Measurements from ENCODE around the gene CACNA1S. TPM values are rescaled to one million over a fixed set of nuclear protein-coding genes. Genes with fewer than 3 reads are reported as not detected.

The CACNA1S gene
- total RNA-seq, 2 experiments from 2014 or later: not detected

DNA sequence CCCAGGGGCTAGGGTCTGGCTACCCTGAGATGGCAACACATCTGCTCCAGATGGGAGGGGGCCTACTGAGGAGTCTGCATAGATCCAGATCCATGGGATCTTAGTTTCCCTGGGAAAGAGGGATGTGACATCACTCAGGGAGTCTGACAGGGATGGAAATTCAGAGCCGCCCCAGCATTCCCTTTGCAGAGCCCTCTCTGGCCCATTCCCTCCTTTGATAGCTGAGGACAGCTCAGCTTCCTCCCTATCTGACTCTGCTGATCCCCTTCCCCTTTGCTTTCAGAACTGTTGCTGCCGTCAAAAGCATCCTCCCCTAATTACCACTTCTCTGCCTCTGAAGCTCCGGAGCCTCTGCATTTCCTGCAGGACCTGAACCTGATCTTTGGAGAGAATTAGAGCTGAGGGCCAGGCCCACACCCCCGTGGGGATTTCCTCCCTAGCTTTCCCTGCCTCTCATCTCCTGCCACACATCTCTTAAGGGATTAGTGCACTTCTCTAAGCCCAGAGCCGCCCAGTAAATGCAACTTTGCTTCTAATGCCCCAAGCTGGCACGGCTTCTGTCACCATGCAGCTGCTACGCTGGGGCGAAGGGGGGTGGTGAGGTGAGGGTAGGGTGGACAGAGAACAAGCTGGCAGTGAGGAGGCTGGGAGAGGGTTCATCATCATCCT is 24.3 kb upstream of the CACNA1S start:
- peaks cover 50% of the 10 kb centered on the region for H3K36me3 Mint-ChIP-seq (ENCODE audit: low read depth)
- TF ChIP-seq, protein P1, sequence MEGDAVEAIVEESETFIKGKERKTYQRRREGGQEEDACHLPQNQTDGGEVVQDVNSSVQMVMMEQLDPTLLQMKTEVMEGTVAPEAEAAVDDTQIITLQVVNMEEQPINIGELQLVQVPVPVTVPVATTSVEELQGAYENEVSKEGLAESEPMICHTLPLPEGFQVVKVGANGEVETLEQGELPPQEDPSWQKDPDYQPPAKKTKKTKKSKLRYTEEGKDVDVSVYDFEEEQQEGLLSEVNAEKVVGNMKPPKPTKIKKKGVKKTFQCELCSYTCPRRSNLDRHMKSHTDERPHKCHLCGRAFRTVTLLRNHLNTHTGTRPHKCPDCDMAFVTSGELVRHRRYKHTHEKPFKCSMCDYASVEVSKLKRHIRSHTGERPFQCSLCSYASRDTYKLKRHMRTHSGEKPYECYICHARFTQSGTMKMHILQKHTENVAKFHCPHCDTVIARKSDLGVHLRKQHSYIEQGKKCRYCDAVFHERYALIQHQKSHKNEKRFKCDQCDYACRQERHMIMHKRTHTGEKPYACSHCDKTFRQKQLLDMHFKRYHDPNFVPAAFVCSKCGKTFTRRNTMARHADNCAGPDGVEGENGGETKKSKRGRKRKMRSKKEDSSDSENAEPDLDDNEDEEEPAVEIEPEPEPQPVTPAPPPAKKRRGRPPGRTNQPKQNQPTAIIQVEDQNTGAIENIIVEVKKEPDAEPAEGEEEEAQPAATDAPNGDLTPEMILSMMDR (IDR thresholded peaks at IDR 0.05): no peak
- no peak overlapping the region for H3K27ac Mint-ChIP-seq
- CTCF ChIA-PET: interaction anchor here (0.6 to 0.7 kb wide), 2 partner anchors 14 to 21 kb away, joined by 3 read pairs; no protein-coding TSS in a partner anchor
- H3K4me3 ChIP-seq (ENCODE audit: low read length): no peak overlapping the region
- H3K4me3 Mint-ChIP-seq: no peak overlapping the region
- H3K4me1 Mint-ChIP-seq (ENCODE audit: low read depth): no peaks in the 10 kb centered on the region
- DNase-seq: no peak
- no peaks in the 10 kb centered on the region for H3K27me3 ChIP-seq (ENCODE audit: control insufficient read depth in 1 of 2, insufficient read depth in 2 of 2, low read length in 2 of 2)
- ATAC-seq (ENCODE audit: poor library complexity): no peak
- peaks cover 28% of the 10 kb centered on the region for H3K36me3 ChIP-seq (ENCODE audit: insufficient read depth, low read length)
- POLR2A ChIA-PET: interaction anchor here (0.6 kb wide), 1 partner anchor 267 kb away, joined by 3 read pairs; no protein-coding TSS in a partner anchor
- intact Hi-C loops (cut with DNase I, micrococcal nuclease): no loop called here
- H3K27ac ChIP-seq (ENCODE audit: low read depth in 1 of 2, low read length in 2 of 2): no peak overlapping the region
- H3K9me3 ChIP-seq (ENCODE audit: control insufficient read depth in 1 of 2, insufficient read depth in 1 of 2, low read length in 2 of 2): no peaks in the 10 kb centered on the region
- H3K4me1 ChIP-seq (ENCODE audit: insufficient read depth, low read length): no peaks in the 10 kb centered on the region
- H3K9me3 Mint-ChIP-seq: no peaks in the 10 kb centered on the region
- no peaks in the 10 kb centered on the region for H3K27me3 Mint-ChIP-seq

DNA sequence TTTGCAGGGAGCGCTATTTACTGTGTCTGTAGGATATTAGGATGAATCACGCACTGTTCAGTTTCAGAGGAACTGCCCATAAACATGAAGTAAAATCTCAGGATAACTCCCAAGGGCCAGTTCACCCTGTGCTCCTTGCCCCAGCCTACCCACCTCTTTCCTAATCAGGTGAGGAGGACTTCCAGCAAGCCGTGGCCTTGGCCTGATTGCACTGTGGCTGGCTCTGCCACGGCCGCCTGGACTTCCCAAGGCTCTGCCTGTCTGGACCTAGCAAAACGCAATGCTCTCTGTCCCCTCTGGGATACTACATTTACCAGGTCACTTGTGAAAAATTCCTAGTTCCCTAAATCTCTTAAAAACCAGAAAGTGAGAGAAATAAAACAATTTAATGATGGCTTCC is 22.2 kb upstream of the CACNA1S start:
- TF ChIP-seq, protein P1 (IDR thresholded peaks at IDR 0.05): no peak
- no peak overlapping the region for H3K27ac ChIP-seq (ENCODE audit: low read depth in 1 of 2, low read length in 2 of 2)
- H3K27me3 Mint-ChIP-seq: no peaks in the 10 kb centered on the region
- H3K36me3 ChIP-seq (ENCODE audit: insufficient read depth, low read length): peaks cover 21% of the 10 kb centered on the region
- H3K9me3 Mint-ChIP-seq: no peaks in the 10 kb centered on the region
- no peak overlapping the region for H3K27ac Mint-ChIP-seq
- DNase-seq (no peak), ATAC-seq (ENCODE audit: poor library complexity) (no peak)
- ChIA-PET CTCF (interaction anchor here (1.3 kb wide), 1 partner anchor 15 kb away, joined by 4 read pairs; no protein-coding TSS in a partner anchor), POLR2A (no interaction called here)
- H3K36me3 Mint-ChIP-seq (ENCODE audit: low read depth): peaks cover 31% of the 10 kb centered on the region
- no peaks in the 10 kb centered on the region for H3K27me3 ChIP-seq (ENCODE audit: control insufficient read depth in 1 of 2, insufficient read depth in 2 of 2, low read length in 2 of 2)
- intact Hi-C loops (cut with DNase I, micrococcal nuclease): no loop called here
- H3K4me3 ChIP-seq (ENCODE audit: low read length): no peak overlapping the region
- H3K4me3 Mint-ChIP-seq: no peak overlapping the region
- H3K4me1 ChIP-seq (ENCODE audit: insufficient read depth, low read length): no peaks in the 10 kb centered on the region
- H3K9me3 ChIP-seq (ENCODE audit: control insufficient read depth in 1 of 2, insufficient read depth in 1 of 2, low read length in 2 of 2): no peaks in the 10 kb centered on the region
- no peaks in the 10 kb centered on the region for H3K4me1 Mint-ChIP-seq (ENCODE audit: low read depth)

DNA sequence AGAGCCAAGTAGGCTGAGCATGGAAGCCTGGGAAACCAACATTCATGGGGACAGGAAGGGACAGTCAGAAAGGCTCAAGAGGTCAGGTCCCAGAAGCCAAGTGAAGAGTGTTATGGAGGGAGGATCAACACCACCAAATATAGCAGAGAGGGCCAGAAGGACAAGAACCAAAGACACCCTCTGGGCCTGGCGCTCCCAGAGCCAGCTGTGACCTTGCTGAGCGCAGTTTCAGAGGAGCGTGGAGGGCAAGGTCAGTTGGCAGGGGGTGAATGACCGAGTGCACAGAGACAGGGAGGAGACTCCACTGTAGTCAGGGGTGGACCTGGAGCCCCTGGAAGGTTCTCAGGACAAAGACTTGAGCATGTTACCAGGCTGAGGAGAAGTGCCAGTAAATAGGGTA is 19.2 kb upstream of the CACNA1S start:
- POLR2A ChIA-PET: no interaction called here
- Mint-ChIP-seq H3K4me1 (ENCODE audit: low read depth) (no peaks in the 10 kb centered on the region), H3K27me3 (peaks cover 8% of the 10 kb centered on the region), H3K4me3 (no peak overlapping the region), H3K9me3 (no peaks in the 10 kb centered on the region), H3K27ac (no peak overlapping the region), H3K36me3 (ENCODE audit: low read depth) (peaks cover 19% of the 10 kb centered on the region)
- DNase-seq: no peak
- CTCF ChIA-PET: no interaction called here
- no peak for ATAC-seq (ENCODE audit: poor library complexity)
- Histone ChIP-seq H3K4me1 (ENCODE audit: insufficient read depth, low read length) (no peaks in the 10 kb centered on the region), H3K36me3 (ENCODE audit: insufficient read depth, low read length) (peaks cover 11% of the 10 kb centered on the region), H3K27ac (ENCODE audit: low read depth in 1 of 2, low read length in 2 of 2) (no peak overlapping the region), H3K4me3 (ENCODE audit: low read length) (no peak overlapping the region), H3K9me3 (ENCODE audit: control insufficient read depth in 1 of 2, insufficient read depth in 1 of 2, low read length in 2 of 2) (no peaks in the 10 kb centered on the region), H3K27me3 (ENCODE audit: control insufficient read depth in 1 of 2, insufficient read depth in 2 of 2, low read length in 2 of 2) (peaks cover 2 to 4% of the 10 kb centered on the region in 2 experiments)
- intact Hi-C loops (cut with DNase I, micrococcal nuclease): no loop called here
- TF ChIP-seq, protein P1 (IDR thresholded peaks at IDR 0.05): no peak
